ENCODE data around the gene CSTB.

Gene CSTB

GRCh38 chr21:43785134-43785533, 9.0 kb upstream of the CSTB start:
- Mint-ChIP-seq H3K36me3 (no peaks in the 10 kb centered on the region), H3K27me3 (no peaks in the 10 kb centered on the region), H3K27ac (no peak overlapping the region), H3K4me1 (peaks cover 20% of the 10 kb centered on the region), H3K4me3 (no peak overlapping the region), H3K9me3 (no peaks in the 10 kb centered on the region)
- no peak for ATAC-seq

- peaks cover 28% of the 10 kb centered on the region for H3K4me1 Mint-ChIP-seq
- H3K9me3 Mint-ChIP-seq = no peaks in the 10 kb centered on the region
- no peak overlapping the region for H3K4me3 Mint-ChIP-seq
- no peaks in the 10 kb centered on the region for H3K36me3 Mint-ChIP-seq
- ATAC-seq = no peak
- no peak overlapping the region for H3K27ac Mint-ChIP-seq
- H3K27me3 Mint-ChIP-seq = no peaks in the 10 kb centered on the region
These were observed 7.1 kb upstream of the CSTB start for GRCh38 chr21:43783098-43783700.

- H3K27ac Mint-ChIP-seq = no peak overlapping the region
- H3K36me3 Mint-ChIP-seq = no peaks in the 10 kb centered on the region
- no peaks in the 10 kb centered on the region for H3K9me3 Mint-ChIP-seq
- ATAC-seq = no peak
- no peak overlapping the region for H3K4me3 Mint-ChIP-seq
- H3K27me3 Mint-ChIP-seq = no peaks in the 10 kb centered on the region
- peaks cover 30% of the 10 kb centered on the region for H3K4me1 Mint-ChIP-seq
These were observed 6.5 kb upstream of the CSTB start for GRCh38 chr21:43782431-43783097.

GRCh38 chr21:43781846-43782245, 5.7 kb upstream of the CSTB start:
- no peak for ATAC-seq
- Mint-ChIP-seq H3K9me3 (no peaks in the 10 kb centered on the region), H3K4me1 (peaks cover 30% of the 10 kb centered on the region), H3K4me3 (no peak overlapping the region), H3K27me3 (no peaks in the 10 kb centered on the region), H3K36me3 (no peaks in the 10 kb centered on the region), H3K27ac (no peak overlapping the region)

- ATAC-seq = no peak
- no peaks in the 10 kb centered on the region for H3K9me3 Mint-ChIP-seq
- H3K4me1 Mint-ChIP-seq = peaks cover 43% of the 10 kb centered on the region
- no peak overlapping the region for H3K27ac Mint-ChIP-seq
- no peak overlapping the region for H3K4me3 Mint-ChIP-seq
- peaks cover 1% of the 10 kb centered on the region for H3K36me3 Mint-ChIP-seq
- no peaks in the 10 kb centered on the region for H3K27me3 Mint-ChIP-seq
These were observed 3.6 kb upstream of the CSTB start for GRCh38 chr21:43779660-43780059.

GRCh38 chr21:43778469-43779335, 2.6 kb upstream of the CSTB start:
- ATAC-seq = no peak
- Mint-ChIP-seq H3K9me3 (no peaks in the 10 kb centered on the region), H3K4me1 (peaks cover 51% of the 10 kb centered on the region)

GRCh38 chr21:43777953-43778352, 1.8 kb upstream of the CSTB start:
- no peak for ATAC-seq
- Mint-ChIP-seq H3K27me3 (no peaks in the 10 kb centered on the region), H3K27ac (peak overlapping the region; percentile 2), H3K4me1 (peaks cover 50% of the 10 kb centered on the region), H3K4me3 (no peak overlapping the region), H3K36me3 (peaks cover 18% of the 10 kb centered on the region), H3K9me3 (no peaks in the 10 kb centered on the region)

More at GRCh38 chr21:43778469-43779335, 2.6 kb upstream of the CSTB start:
- H3K4me3 Mint-ChIP-seq = no peak overlapping the region
- H3K27me3 Mint-ChIP-seq = no peaks in the 10 kb centered on the region
- H3K27ac Mint-ChIP-seq = peak overlapping the region; percentile 2
- peaks cover 11% of the 10 kb centered on the region for H3K36me3 Mint-ChIP-seq

GRCh38 chr21:43775190-43775589, 918 bp downstream of the CSTB start:
- peaks cover 33% of the 10 kb centered on the region for H3K36me3 Mint-ChIP-seq
- peaks cover 61% of the 10 kb centered on the region for H3K4me1 Mint-ChIP-seq
- no peaks in the 10 kb centered on the region for H3K27me3 Mint-ChIP-seq
- peak overlapping the region; percentile 88 for H3K4me3 Mint-ChIP-seq
- ATAC-seq = no peak
- peaks cover 7% of the 10 kb centered on the region for H3K9me3 Mint-ChIP-seq
- H3K27ac Mint-ChIP-seq = peak overlapping the region; percentile 78

- no peak for ATAC-seq
- peaks cover 7% of the 10 kb centered on the region for H3K9me3 Mint-ChIP-seq
- H3K4me3 Mint-ChIP-seq = no peak overlapping the region
- peaks cover 4% of the 10 kb centered on the region for H3K27me3 Mint-ChIP-seq
- H3K4me1 Mint-ChIP-seq = peaks cover 58% of the 10 kb centered on the region
- no peak overlapping the region for H3K27ac Mint-ChIP-seq
- H3K36me3 Mint-ChIP-seq = peaks cover 33% of the 10 kb centered on the region
These were observed 1.9 kb downstream of the CSTB start for GRCh38 chr21:43774163-43774562.

- H3K9me3 Mint-ChIP-seq = peaks cover 7% of the 10 kb centered on the region
These were observed 3.7 kb downstream of the CSTB start for GRCh38 chr21:43772425-43772821.

GRCh38 chr21:43771698-43772424, 4.2 kb downstream of the CSTB start:
- no peak for ATAC-seq
- no peak overlapping the region for H3K4me3 Mint-ChIP-seq
- peaks cover 33% of the 10 kb centered on the region for H3K36me3 Mint-ChIP-seq
- peaks cover 47% of the 10 kb centered on the region for H3K4me1 Mint-ChIP-seq
- H3K27me3 Mint-ChIP-seq = peaks cover 12% of the 10 kb centered on the region
- H3K27ac Mint-ChIP-seq = peak overlapping the region; percentile 39
- H3K9me3 Mint-ChIP-seq = peaks cover 7% of the 10 kb centered on the region

More at GRCh38 chr21:43772425-43772821, 3.7 kb downstream of the CSTB start:
- H3K27me3 Mint-ChIP-seq = peaks cover 12% of the 10 kb centered on the region
- ATAC-seq = no peak
- peaks cover 47% of the 10 kb centered on the region for H3K4me1 Mint-ChIP-seq
- no peak overlapping the region for H3K27ac Mint-ChIP-seq
- peaks cover 33% of the 10 kb centered on the region for H3K36me3 Mint-ChIP-seq
- no peak overlapping the region for H3K4me3 Mint-ChIP-seq

- H3K4me1 Mint-ChIP-seq = peaks cover 47% of the 10 kb centered on the region
- ATAC-seq = no peak
- no peak overlapping the region for H3K4me3 Mint-ChIP-seq
- H3K36me3 Mint-ChIP-seq = peaks cover 33% of the 10 kb centered on the region
- H3K27me3 Mint-ChIP-seq = peaks cover 12% of the 10 kb centered on the region
- peaks cover 7% of the 10 kb centered on the region for H3K9me3 Mint-ChIP-seq
- H3K27ac Mint-ChIP-seq = peak overlapping the region; percentile 39
These were observed 4.9 kb downstream of the CSTB start for GRCh38 chr21:43771199-43771675.

- H3K36me3 Mint-ChIP-seq = peaks cover 33% of the 10 kb centered on the region
- H3K27ac Mint-ChIP-seq = no peak overlapping the region
- no peak for ATAC-seq
- H3K9me3 Mint-ChIP-seq = peaks cover 7% of the 10 kb centered on the region
- H3K4me1 Mint-ChIP-seq = peaks cover 39% of the 10 kb centered on the region
- H3K4me3 Mint-ChIP-seq = no peak overlapping the region
- H3K27me3 Mint-ChIP-seq = peaks cover 12% of the 10 kb centered on the region
These were observed 5.9 kb downstream of the CSTB start for GRCh38 chr21:43770066-43770655.

GRCh38 chr21:43769325-43769958, 6.7 kb downstream of the CSTB start:
- Mint-ChIP-seq H3K27ac (no peak overlapping the region), H3K27me3 (peaks cover 12% of the 10 kb centered on the region), H3K4me1 (peaks cover 32% of the 10 kb centered on the region), H3K4me3 (no peak overlapping the region), H3K9me3 (peaks cover 7% of the 10 kb centered on the region), H3K36me3 (peaks cover 30% of the 10 kb centered on the region)
- ATAC-seq = no peak
